ENCODE measurements around the gene ZSWIM8. TPM values are rescaled to one million over a fixed set of nuclear protein-coding genes. Genes with fewer than 3 reads are reported as not detected.

ZSWIM8 gene
- total and polyA plus RNA-seq, 2 donors (not counting 3 experiments of a cell fraction or from before 2014, with no cell fraction given) = 111 to 230 TPM

- no peaks in the 10 kb centered on the region for H3K27me3 ChIP-seq (ENCODE audit: control insufficient read depth in 2 of 2, insufficient read depth in 2 of 2, low read length in 2 of 2)
- TF ChIP-seq POLR2AphosphoS5 (IDR thresholded peaks at IDR 0.05; ENCODE audit: insufficient read depth, low read depth, low read length) (no peak), GATA2 (IDR thresholded peaks at IDR 0.05; ENCODE audit: insufficient read depth, insufficient read length, low read depth, low read length) (no peak), POLR2A (IDR thresholded peaks at IDR 0.05; ENCODE audit: low read depth, low read length) (no peak), MYC (IDR thresholded peaks at IDR 0.05; ENCODE audit: low read depth, low read length) (no peak), EZH2 (IDR thresholded peaks at IDR 0.05; ENCODE audit: borderline replicate concordance, low read depth, low read length, severe bottlenecking) (no peak), JUN (IDR thresholded peaks at IDR 0.05; ENCODE audit: borderline replicate concordance, insufficient read depth, insufficient read length, low read depth) (no peak), FOS (IDR thresholded peaks at IDR 0.05; ENCODE audit: borderline replicate concordance, insufficient read depth, low read length) (no peak)
- TF ChIP-seq, protein P1, sequence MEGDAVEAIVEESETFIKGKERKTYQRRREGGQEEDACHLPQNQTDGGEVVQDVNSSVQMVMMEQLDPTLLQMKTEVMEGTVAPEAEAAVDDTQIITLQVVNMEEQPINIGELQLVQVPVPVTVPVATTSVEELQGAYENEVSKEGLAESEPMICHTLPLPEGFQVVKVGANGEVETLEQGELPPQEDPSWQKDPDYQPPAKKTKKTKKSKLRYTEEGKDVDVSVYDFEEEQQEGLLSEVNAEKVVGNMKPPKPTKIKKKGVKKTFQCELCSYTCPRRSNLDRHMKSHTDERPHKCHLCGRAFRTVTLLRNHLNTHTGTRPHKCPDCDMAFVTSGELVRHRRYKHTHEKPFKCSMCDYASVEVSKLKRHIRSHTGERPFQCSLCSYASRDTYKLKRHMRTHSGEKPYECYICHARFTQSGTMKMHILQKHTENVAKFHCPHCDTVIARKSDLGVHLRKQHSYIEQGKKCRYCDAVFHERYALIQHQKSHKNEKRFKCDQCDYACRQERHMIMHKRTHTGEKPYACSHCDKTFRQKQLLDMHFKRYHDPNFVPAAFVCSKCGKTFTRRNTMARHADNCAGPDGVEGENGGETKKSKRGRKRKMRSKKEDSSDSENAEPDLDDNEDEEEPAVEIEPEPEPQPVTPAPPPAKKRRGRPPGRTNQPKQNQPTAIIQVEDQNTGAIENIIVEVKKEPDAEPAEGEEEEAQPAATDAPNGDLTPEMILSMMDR (IDR thresholded peaks at IDR 0.05; ENCODE audit: extremely low read depth in 1 of 2, insufficient read depth in 1 of 2, low read depth in 1 of 2, low read length in 2 of 2) = no peak
- TF ChIP-seq, protein P2, sequence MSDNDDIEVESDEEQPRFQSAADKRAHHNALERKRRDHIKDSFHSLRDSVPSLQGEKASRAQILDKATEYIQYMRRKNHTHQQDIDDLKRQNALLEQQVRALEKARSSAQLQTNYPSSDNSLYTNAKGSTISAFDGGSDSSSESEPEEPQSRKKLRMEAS (IDR thresholded peaks at IDR 0.05; ENCODE audit: insufficient read depth, insufficient read length) = no peak
- intact Hi-C loops (cut with micrococcal nuclease) = loop anchor here (5.0 kb wide), 1 partner anchor 40 kb away; a partner anchor contains a TSS
- POLR2A ChIA-PET = no interaction called here
- FAIRE-seq (no peak), DNase-seq (ENCODE audit: low read depth, low spot score) (no peak)
- no peaks in the 10 kb centered on the region for H3K9me1 ChIP-seq (replicated peaks; ENCODE audit: control insufficient read depth, extremely low read depth, insufficient read depth, low read length)
- H3K4me2 ChIP-seq (ENCODE audit: insufficient read depth, low read length) = no peak overlapping the region
- no peaks in the 10 kb centered on the region for H3K9me3 ChIP-seq (replicated peaks; ENCODE audit: control insufficient read depth, insufficient read depth, low read length)
- no peak overlapping the region for H3K9ac ChIP-seq (replicated peaks; ENCODE audit: extremely low read depth, insufficient read depth, low read length)
- H3K4me1 ChIP-seq (ENCODE audit: control insufficient read depth, extremely low read depth, insufficient read depth, low read length) = peaks cover 27% of the 10 kb centered on the region
- no TSS peak for BruUV-seq (replicated peaks)
- no peak overlapping the region for H2AFZ ChIP-seq (ENCODE audit: low read depth, low read length)
- no peaks in the 10 kb centered on the region for H3K79me2 ChIP-seq (ENCODE audit: control insufficient read depth, insufficient read depth, low read length)
- dilution Hi-C loops (cut with MboI; ENCODE audit: extremely low pct_ligation_motif_present, low sequenced_read_pairs) = no loop called here
- H3K27ac ChIP-seq (ENCODE audit: insufficient read depth, low read depth, low read length) = no peak overlapping the region
- H3K36me3 ChIP-seq (ENCODE audit: control insufficient read depth in 2 of 2, extremely low read depth in 1 of 2, insufficient read depth in 2 of 2, low read length in 2 of 2) = peaks cover 10 to 12% of the 10 kb centered on the region in 2 experiments
- no peak overlapping the region for H3K4me3 ChIP-seq (replicated peaks in 1 of 3; ENCODE audit: insufficient read depth in 1 of 3, low read depth in 1 of 3, low read length in 3 of 3)
- no peaks in the 10 kb centered on the region for H4K20me1 ChIP-seq (replicated peaks; ENCODE audit: control insufficient read depth, extremely low read depth, insufficient read depth, low read length)
- CTCF ChIA-PET = interaction anchor here (0.8 to 1.5 kb wide), 3 partner anchors 9 to 24 kb away, joined by 3 to 6 read pairs (median 3); no protein-coding TSS in a partner anchor
Measured at GRCh38 chr10:73812657-73813056, 27.3 kb downstream of the ZSWIM8 start.
